OCI-LY1 (cell line): ENCODE results near the gene C1orf116.

Experiments used
- H2AFZ ChIP-seq: fragments of 200-600 bp; sonication (generic), shearing (Covaris generic); 2 replicates; pipeline ENCODE4 v1.6.0; 2014; ENCODE audit warnings: antibody characterized with exemption, mild to moderate bottlenecking, low read length
- H3F3A ChIP-seq: fragments of 200-600 bp; sonication (generic), shearing (Covaris generic); 2 replicates; pipeline ENCODE4 v1.6.0; 2014; ENCODE audit warnings: mild to moderate bottlenecking, antibody characterized with exemption, low read length, moderate library complexity; ENCODE audit not compliant: insufficient read depth
- H3K27ac ChIP-seq: fragments of 200-600 bp; sonication (generic); 2 replicates; pipeline ENCODE4 v1.5.1; 2014; ENCODE audit warnings: low read length, mixed run types, mild to moderate bottlenecking, low read depth; ENCODE audit not compliant: poor library complexity, severe bottlenecking
- H3K27me3 ChIP-seq: fragments of 200-600 bp; sonication (generic); 2 replicates; pipeline ENCODE4 v1.6.0; 2014; ENCODE audit warnings: antibody characterized with exemption, mild to moderate bottlenecking, low read length, moderate library complexity; ENCODE audit not compliant: insufficient read depth
- H3K36me3 ChIP-seq: fragments of 200-600 bp; sonication (generic); 2 replicates; pipeline ENCODE4 v1.6.1; 2014; ENCODE audit warnings: mild to moderate bottlenecking, antibody characterized with exemption, low read length, moderate library complexity, mixed read lengths; ENCODE audit not compliant: insufficient read depth
- H3K4me1 ChIP-seq: fragments of 200-600 bp; sonication (generic); 2 replicates; pipeline ENCODE4 v1.5.1; 2014; ENCODE audit warnings: mild to moderate bottlenecking, low read length, moderate library complexity; ENCODE audit not compliant: insufficient read depth, severe bottlenecking
- H3K4me2 ChIP-seq: fragments of 200-600 bp; sonication (generic), shearing (Covaris generic); 2 replicates; pipeline ENCODE4 v1.6.1; 2014; ENCODE audit warnings: low read length
- H3K4me3 ChIP-seq: fragments of 200-600 bp; sonication (generic); 2 replicates; pipeline ENCODE4 v1.5.1; 2014; ENCODE audit warnings: low read length, low read depth, mild to moderate bottlenecking, mixed read lengths; ENCODE audit not compliant: poor library complexity, severe bottlenecking
- H3K79me2 ChIP-seq: fragments of 200-600 bp; shearing (Covaris generic); 2 replicates; pipeline ENCODE4 v1.6.1; 2016; ENCODE audit warnings: mixed run types, low read length, mixed read lengths; ENCODE audit not compliant: insufficient read depth
- H3K9ac ChIP-seq: fragments of 200-600 bp; sonication (generic), shearing (Covaris generic); 2 replicates; pipeline ENCODE4 v1.6.1; 2014; ENCODE audit warnings: mild to moderate bottlenecking, low read length, mixed read lengths
- H3K9me2 ChIP-seq: fragments of 200-600 bp; sonication (generic), shearing (Covaris generic); 2 replicates; pipeline ENCODE4 v1.6.1; 2014; ENCODE audit warnings: low read depth, mild to moderate bottlenecking, low read length, mixed read lengths
- H3K9me3 ChIP-seq: fragments of 200-600 bp; shearing (Covaris generic); 2 replicates; pipeline ENCODE4 v1.6.1; 2014; ENCODE audit warnings: low read length, mixed read lengths
- H4K20me1 ChIP-seq: fragments of 200-600 bp; sonication (generic), shearing (Covaris generic); 2 replicates; pipeline ENCODE4 v1.6.0; 2016; ENCODE audit warnings: mild to moderate bottlenecking, low read length; ENCODE audit not compliant: insufficient read depth
- CTCF ChIP-seq: fragments of 200-600 bp; sonication (generic), shearing (Covaris generic); IDR thresholded peaks from 2 replicates; pipeline ENCODE4 v1.5.1; 2017; ENCODE audit warnings: mild to moderate bottlenecking, antibody characterized with exemption, low read length, moderate library complexity, mixed read lengths
- EZH2 ChIP-seq: fragments of 200-600 bp; sonication (generic), shearing (Covaris generic); IDR thresholded peaks from 2 replicates; pipeline ENCODE4 v1.8.0; 2017; ENCODE audit warnings: borderline replicate concordance, mixed run types, mild to moderate bottlenecking, antibody characterized with exemption, low read length, moderate library complexity, mixed read lengths

The C1orf116 gene

DNA sequence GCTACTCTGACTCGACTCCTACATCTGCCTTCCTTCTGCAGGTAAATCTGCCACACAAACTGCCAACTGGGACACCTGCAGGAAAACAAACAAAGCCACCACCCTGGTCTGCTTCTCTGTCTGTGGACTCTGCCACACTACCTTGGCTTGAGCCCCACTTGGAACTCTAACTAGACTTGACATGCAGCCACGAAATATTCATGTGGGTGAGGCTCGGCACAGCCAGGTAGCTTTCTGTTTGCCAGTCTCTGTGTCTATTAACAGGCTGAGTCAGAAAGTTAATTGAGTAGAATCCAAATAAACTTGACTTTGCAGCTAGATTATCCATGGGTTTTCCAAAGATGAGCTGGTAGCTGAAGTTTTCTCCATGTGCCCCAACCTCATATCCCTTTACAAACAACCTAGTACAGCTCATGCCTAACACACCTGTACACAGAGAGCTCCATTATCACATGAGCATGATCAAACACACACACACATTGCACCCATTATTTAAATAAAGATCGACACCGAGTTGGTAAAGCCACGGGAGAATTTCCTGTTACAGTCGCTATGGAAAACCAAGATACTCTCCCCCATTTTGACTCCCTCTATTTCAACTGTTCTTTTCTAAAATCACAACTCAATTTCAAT, 808 bp downstream of the C1orf116 start:
- H3K27ac ChIP-seq, result no peak overlapping the region
- H3K9me2 ChIP-seq, result no peaks in the 10 kb centered on the region
- H3K9me3 ChIP-seq, result no peaks in the 10 kb centered on the region
- no peak overlapping the region for H3K9ac ChIP-seq
- H3K4me2 ChIP-seq, result no peak overlapping the region
- H3K4me3 ChIP-seq, result no peak overlapping the region
- no peaks in the 10 kb centered on the region for H3K4me1 ChIP-seq
- H3F3A ChIP-seq, result no peaks in the 10 kb centered on the region
- TF ChIP-seq CTCF (no peak), EZH2 (no peak)
- no peaks in the 10 kb centered on the region for H3K27me3 ChIP-seq
- H2AFZ ChIP-seq, result no peak overlapping the region
- H4K20me1 ChIP-seq, result no peaks in the 10 kb centered on the region
- H3K79me2 ChIP-seq, result no peaks in the 10 kb centered on the region
- no peaks in the 10 kb centered on the region for H3K36me3 ChIP-seq

GRCh38 chr1:207031016-207031415, 1.5 kb downstream of the C1orf116 start:
- Histone ChIP-seq H4K20me1 (no peaks in the 10 kb centered on the region), H3K4me1 (no peaks in the 10 kb centered on the region), H3F3A (no peaks in the 10 kb centered on the region), H3K27me3 (no peaks in the 10 kb centered on the region), H3K27ac (no peak overlapping the region), H3K79me2 (no peaks in the 10 kb centered on the region), H3K9ac (no peak overlapping the region), H3K36me3 (no peaks in the 10 kb centered on the region), H3K4me2 (no peak overlapping the region), H3K9me3 (no peaks in the 10 kb centered on the region), H3K9me2 (no peaks in the 10 kb centered on the region), H3K4me3 (no peak overlapping the region), H2AFZ (no peak overlapping the region)
- TF ChIP-seq EZH2, result no peak
- no peak for TF ChIP-seq CTCF

- H3K9ac ChIP-seq, result no peak overlapping the region
These were observed 2.0 kb downstream of the C1orf116 start for GRCh38 chr1:207030522-207031009.

More at GRCh38 chr1:207030522-207031009, 2.0 kb downstream of the C1orf116 start:
- no peaks in the 10 kb centered on the region for H3K4me1 ChIP-seq
- H3K9me3 ChIP-seq, result no peaks in the 10 kb centered on the region
- H3K27me3 ChIP-seq, result no peaks in the 10 kb centered on the region
- no peak for TF ChIP-seq CTCF
- no peak for TF ChIP-seq EZH2
- no peaks in the 10 kb centered on the region for H3K9me2 ChIP-seq
- H3K27ac ChIP-seq, result no peak overlapping the region
- H3K4me3 ChIP-seq, result no peak overlapping the region
- H3F3A ChIP-seq, result no peaks in the 10 kb centered on the region
- no peaks in the 10 kb centered on the region for H3K36me3 ChIP-seq
- H3K79me2 ChIP-seq, result no peaks in the 10 kb centered on the region
- no peak overlapping the region for H2AFZ ChIP-seq
- no peaks in the 10 kb centered on the region for H4K20me1 ChIP-seq
- no peak overlapping the region for H3K4me2 ChIP-seq
